HCT116 (cell line): Measurements from ENCODE around the gene AP3D1. TPM values are rescaled to one million over a fixed set of nuclear protein-coding genes. Genes with fewer than 3 reads are reported as not detected.

Source experiments
- ATAC-seq: fragments of 200-7000 bp; cut with Tn5 transposase; 2 replicates; pipeline ENCODE4 v1.9.1; 2020; ENCODE audit warnings: mild to moderate bottlenecking, moderate library complexity
- BruUV-seq: library from RNA; stranded (reverse); fragments of 400-500 nt; replicated peaks from 2 replicates; lab custom pipeline; 2021; lab: Mats Ljungman, UMichigan
- CTCF ChIA-PET: fragments of 300-600 bp; sonication (Branson Sonifier 250); formaldehyde crosslinking; loops from one replicate; lab custom pipeline; 2021; ENCODE audit warnings: antibody characterized with exemption; lab: Charles Lee
- POLR2A ChIA-PET: fragments of 300-600, 350-600 bp; sonication (Branson Sonifier 250); formaldehyde crosslinking; loops from one replicate; lab custom pipeline; 2021; ENCODE audit warnings: antibody characterized with exemption; lab: Charles Lee
- RAD21 ChIA-PET, 2 experiments: fragments of 300-600 bp; sonication (Branson Sonifier 250); formaldehyde crosslinking; loops; one replicate each; lab custom pipeline; 2023; ENCODE audit warnings: low total read pairs in 2 of 2; ENCODE audit not compliant: uncharacterized antibody in 2 of 2, unreplicated experiment in 2 of 2, low non-redundant PET in 1 of 2; lab: Charles Lee
- DNase-seq: peaks from one replicate; pipeline ENCODE4 v3.0.0-alpha.2; 2010; ENCODE audit warnings: low read depth, low spot score
- H2AFZ ChIP-seq: fragments of 200-600 bp; shearing (Covaris generic), sonication (generic); 2 replicates; pipeline ENCODE4 v1.6.1; 2017; ENCODE audit warnings: low read depth, mixed run types, mixed read lengths, antibody characterized with exemption, low read length; ENCODE audit not compliant: poor library complexity, severe bottlenecking
- H3K27ac ChIP-seq: 2 replicates; pipeline ENCODE4 v1.5.1; 2012; ENCODE audit warnings: low read depth, low read length
- H3K27me3 ChIP-seq: fragments of 200-600 bp; sonication (generic); 2 replicates; pipeline ENCODE4 v1.6.1; 2016; ENCODE audit warnings: mixed run types, low read length, mixed read lengths; ENCODE audit not compliant: insufficient read depth
- H3K36me3 ChIP-seq, 2 experiments: fragments of 200-500 bp in 1 of 2; fragments of 200-600 bp in 1 of 2; sonication (Bioruptor generic) in 1 of 2; sonication (generic) in 1 of 2; 2 replicates each; pipeline versions ENCODE4 v1.5.1 to v1.6.1; 2014 to 2016; ENCODE audit warnings: low read length in 2 of 2, inconsistent platforms in 1 of 2, mixed read lengths in 1 of 2, mixed run types in 1 of 2; ENCODE audit not compliant: insufficient read depth in 2 of 2, control insufficient read depth in 1 of 2
- H3K4me1 ChIP-seq, 2 experiments: fragments of 200-600 bp in 1 of 2; sonication (generic) in 1 of 2; 2 replicates each; pipeline versions ENCODE4 v1.5.1 to v1.6.1; 2012 to 2017; ENCODE audit warnings: low read length in 2 of 2, inconsistent platforms in 1 of 2, mild to moderate bottlenecking in 1 of 2, mixed read lengths in 1 of 2, mixed run types in 1 of 2, moderate library complexity in 1 of 2; ENCODE audit not compliant: insufficient read depth in 2 of 2, control insufficient read depth in 1 of 2
- H3K4me2 ChIP-seq: fragments of 200-600 bp; sonication (generic); 2 replicates; pipeline ENCODE4 v1.6.1; 2017; ENCODE audit warnings: mixed run types, low read length, mixed read lengths
- H3K4me3 ChIP-seq, 2 experiments: fragments of 200-600 bp in 1 of 2; sonication (generic) in 1 of 2; replicated peaks in 1 of 2; 2 replicates each; pipeline ENCODE4 v1.5.1; 2011 to 2016; ENCODE audit warnings: low read length in 2 of 2, control low read depth in 1 of 2, low read depth in 1 of 2, mild to moderate bottlenecking in 1 of 2, mixed read lengths in 1 of 2, mixed run types in 1 of 2
- H3K79me2 ChIP-seq: fragments of 200-600 bp; sonication (generic); 2 replicates; pipeline ENCODE4 v1.6.1; 2017; ENCODE audit warnings: mild to moderate bottlenecking, mixed run types, low read length, moderate library complexity, mixed read lengths; ENCODE audit not compliant: insufficient read depth
- H3K9ac ChIP-seq: fragments of 200-600 bp; sonication (generic); 2 replicates; pipeline ENCODE4 v1.6.1; 2016; ENCODE audit warnings: low read length, mixed read lengths
- H3K9me2 ChIP-seq: fragments of 200-600 bp; sonication (generic), shearing (Covaris generic); 2 replicates; pipeline ENCODE4 v1.6.1; 2017; ENCODE audit warnings: mixed run types, mild to moderate bottlenecking, moderate library complexity; ENCODE audit not compliant: insufficient read depth
- H3K9me3 ChIP-seq, 2 experiments: fragments of 200-500 bp in 1 of 2; fragments of 200-600 bp in 1 of 2; sonication (Bioruptor generic) in 1 of 2; sonication (generic) in 1 of 2; 2 replicates each; pipeline ENCODE4 v1.6.1; 2014 to 2017; ENCODE audit warnings: low read length in 2 of 2, mixed read lengths in 2 of 2, inconsistent platforms in 1 of 2, low read depth in 1 of 2, mild to moderate bottlenecking in 1 of 2, mixed run types in 1 of 2, moderate library complexity in 1 of 2; ENCODE audit not compliant: control insufficient read depth in 1 of 2, insufficient read depth in 1 of 2
- H4K20me1 ChIP-seq: fragments of 200-600 bp; sonication (generic), shearing (Covaris generic); 2 replicates; pipeline ENCODE4 v1.6.1; 2017; ENCODE audit warnings: mixed run types, mild to moderate bottlenecking, moderate library complexity; ENCODE audit not compliant: insufficient read depth
- ELF1 ChIP-seq: IDR thresholded peaks from 2 replicates; pipeline ENCODE4 v1.6.1; 2012; ENCODE audit warnings: low read depth, borderline replicate concordance
- EZH2 ChIP-seq: fragments of 200-600 bp; sonication (generic); IDR thresholded peaks from 2 replicates; pipeline ENCODE4 v1.6.1; 2017; ENCODE audit warnings: antibody characterized with exemption, mixed run types
- EZH2phosphoT487 ChIP-seq: fragments of 200-600 bp; IDR thresholded peaks from 2 replicates; pipeline ENCODE4 v1.6.1; 2018; ENCODE audit warnings: antibody characterized with exemption, borderline replicate concordance
- FOSL1 ChIP-seq: IDR thresholded peaks from 2 replicates; pipeline ENCODE4 v1.6.1; 2012; ENCODE audit warnings: low read depth
- POLR2A ChIP-seq: IDR thresholded peaks from 2 replicates; pipeline ENCODE4 v1.7.0; 2011; ENCODE audit warnings: borderline replicate concordance; ENCODE audit not compliant: insufficient read depth, insufficient read length; ENCODE audit errors: extremely low read depth
- REST ChIP-seq: IDR thresholded peaks from 2 replicates; pipeline ENCODE4 v1.6.1; 2012; ENCODE audit warnings: low read depth
- SIN3A ChIP-seq: IDR thresholded peaks from 2 replicates; pipeline ENCODE4 v1.6.1; 2012; ENCODE audit warnings: low read depth
- SP1 ChIP-seq: IDR thresholded peaks from 2 replicates; pipeline ENCODE4 v1.6.1; 2012; ENCODE audit warnings: low read depth
- ZNF274 ChIP-seq: fragments of 200-500 bp; sonication (Bioruptor generic); IDR thresholded peaks from 2 replicates; pipeline ENCODE4 v1.6.1; 2014; ENCODE audit warnings: mild to moderate bottlenecking, low read depth, low read length, inconsistent platforms
- intact Hi-C: fragments of 100-400 bp; cut with micrococcal nuclease; formaldehyde crosslinking; loops from 2 replicates; pipeline ENCODE4 v1.10.0; 2022
- total RNA-seq: library from RNA; stranded (reverse); gene quantifications from one replicate; pipeline ENCODE4 v1.2.1, GENCODE V29; 2021; ENCODE audit not compliant: unreplicated experiment
- TF ChIP-seq, protein P1 (sequence below): IDR thresholded peaks from 2 replicates; pipeline ENCODE4 v1.6.1; 2012

AP3D1 gene
- total RNA-seq, 1 experiment from 2014 or later, result 137 TPM

DNA sequence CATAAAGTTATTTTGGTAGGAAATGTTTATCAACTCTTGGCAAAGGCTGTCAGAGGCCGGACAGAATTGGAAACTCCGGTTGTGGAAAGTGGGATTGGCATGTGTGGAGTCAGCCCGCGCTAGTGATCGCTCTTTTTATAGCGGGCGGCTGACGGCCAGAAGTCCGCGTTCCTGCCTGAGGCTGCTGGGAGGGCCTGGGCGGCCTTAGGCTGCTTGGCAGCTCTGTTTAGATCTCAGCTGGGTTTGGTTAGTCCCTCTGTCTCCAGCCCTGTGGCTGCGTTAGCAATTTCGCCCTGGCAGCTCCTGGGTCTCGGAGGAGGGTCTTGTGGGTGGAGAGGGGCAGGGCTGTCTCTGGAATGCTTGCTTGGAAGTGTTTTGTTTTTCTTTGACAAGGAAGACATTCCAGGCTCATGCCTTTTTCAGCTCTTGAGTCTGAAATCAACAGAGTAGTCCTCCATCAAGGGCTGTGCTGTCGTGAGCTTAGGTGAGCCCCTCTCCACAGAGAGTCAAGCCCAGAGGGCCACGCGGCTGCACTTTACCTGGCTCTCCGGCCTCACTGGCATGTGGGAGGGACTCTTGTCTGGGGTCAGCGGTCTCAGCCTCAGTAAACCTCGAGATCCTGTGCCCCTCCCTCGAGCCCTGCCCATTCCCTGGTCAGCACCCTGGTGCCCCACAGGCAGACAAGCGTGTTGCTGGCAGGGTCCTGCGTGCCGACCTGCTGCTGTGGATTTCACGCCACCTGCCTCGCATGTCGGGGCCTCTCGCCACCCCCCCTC, 34.9 kb upstream of the AP3D1 start:
- Histone ChIP-seq H3K9me2 (no peaks in the 10 kb centered on the region), H2AFZ (no peak overlapping the region), H3K9me3 (no peaks in the 10 kb centered on the region), H3K36me3 (peaks cover 22 to 38% of the 10 kb centered on the region in 2 experiments; a peak in 3 of 4 replicates), H3K4me2 (no peak overlapping the region), H3K79me2 (peaks cover 85% of the 10 kb centered on the region), H3K27me3 (no peaks in the 10 kb centered on the region), H3K4me3 (no peak overlapping the region), H3K27ac (no peak overlapping the region), H4K20me1 (no peaks in the 10 kb centered on the region), H3K9ac (no peak overlapping the region), H3K4me1 (no peaks in the 10 kb centered on the region)
- ChIA-PET CTCF (no interaction called here), RAD21 (no interaction called here), POLR2A (no interaction called here)
- TF ChIP-seq EZH2phosphoT487 (no peak), SIN3A (no peak), ELF1 (no peak), POLR2A (no peak), ZNF274 (no peak), FOSL1 (no peak), EZH2 (no peak), SP1 (no peak)
- TF ChIP-seq, protein P1, sequence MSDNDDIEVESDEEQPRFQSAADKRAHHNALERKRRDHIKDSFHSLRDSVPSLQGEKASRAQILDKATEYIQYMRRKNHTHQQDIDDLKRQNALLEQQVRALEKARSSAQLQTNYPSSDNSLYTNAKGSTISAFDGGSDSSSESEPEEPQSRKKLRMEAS, result no peak
- ATAC-seq (no peak), DNase-seq (no peak)
- BruUV-seq, result no TSS peak
- intact Hi-C loops, result no loop called here

GRCh38 chr19:2185734-2186070, 34.3 kb upstream of the AP3D1 start:
- BruUV-seq, result no TSS peak

More at GRCh38 chr19:2185734-2186070, 34.3 kb upstream of the AP3D1 start:
- TF ChIP-seq FOSL1 (no peak), REST (no peak)
- TF ChIP-seq, all 23 proteins: peak for 0
- intact Hi-C loops, result no loop called here
- no peak for DNase-seq
- no peaks in the 10 kb centered on the region for H3K4me1 ChIP-seq
- RAD21 ChIA-PET, result no interaction called here
- H3K9me2 ChIP-seq, result no peaks in the 10 kb centered on the region
- peaks cover 85% of the 10 kb centered on the region for H3K79me2 ChIP-seq
- no peak overlapping the region for H3K27ac ChIP-seq
- H3K27me3 ChIP-seq, result no peaks in the 10 kb centered on the region
- POLR2A ChIA-PET, result no interaction called here
- H3K4me2 ChIP-seq, result no peak overlapping the region
- CTCF ChIA-PET, result no interaction called here
- peaks cover 21 to 36% of the 10 kb centered on the region in 2 experiments; a peak in 3 of 4 replicates for H3K36me3 ChIP-seq
- H2AFZ ChIP-seq, result no peak overlapping the region
- no peaks in the 10 kb centered on the region for H4K20me1 ChIP-seq
- H3K9ac ChIP-seq, result no peak overlapping the region
- H3K9me3 ChIP-seq, result no peaks in the 10 kb centered on the region
- ATAC-seq, result no peak
- H3K4me3 ChIP-seq, result no peak overlapping the region
